Measurements from ENCODE around the gene JTB.

Gene JTB

GRCh38 chr1:153929426-153929825, 48.0 kb downstream of the JTB start:
- Histone ChIP-seq H3K36me3 (ENCODE audit: insufficient read depth, low read length) (peaks cover 41% of the 10 kb centered on the region), H3K9me3 (ENCODE audit: insufficient read depth, low read length, severe bottlenecking) (no peaks in the 10 kb centered on the region), H3K9ac (ENCODE audit: low read depth, low read length) (no peak overlapping the region), H3K27me3 (ENCODE audit: insufficient read depth, low read length, poor library complexity) (no peaks in the 10 kb centered on the region), H4K20me1 (ENCODE audit: insufficient read depth, low read length) (no peaks in the 10 kb centered on the region), H3K4me3 (ENCODE audit: low read depth in 1 of 2, low read length in 2 of 2) (no peak overlapping the region), H3K4me1 (ENCODE audit: insufficient read depth, low read length) (peaks cover 2% of the 10 kb centered on the region), H3K79me2 (ENCODE audit: insufficient read depth, low read length) (0 out of 2 replicates have a peak, but pooled peaks cover 2% of the 10 kb centered on the region), H3K27ac (ENCODE audit: low read length) (no peak overlapping the region), H2AFZ (ENCODE audit: low read depth, low read length) (no peak overlapping the region), H3K4me2 (ENCODE audit: insufficient read depth, low read length) (no peak overlapping the region)
- DNase-seq (no peak), ATAC-seq (ENCODE audit: insufficient read depth, low read depth) (no peak)
- TF ChIP-seq EZH2 (IDR thresholded peaks at IDR 0.05; ENCODE audit: borderline replicate concordance, low read depth, low read length, severe bottlenecking) (no peak), CTCF (IDR thresholded peaks at IDR 0.05; ENCODE audit: borderline replicate concordance, extremely low read depth, low read length, poor library complexity, severe bottlenecking) (no peak)

DNA sequence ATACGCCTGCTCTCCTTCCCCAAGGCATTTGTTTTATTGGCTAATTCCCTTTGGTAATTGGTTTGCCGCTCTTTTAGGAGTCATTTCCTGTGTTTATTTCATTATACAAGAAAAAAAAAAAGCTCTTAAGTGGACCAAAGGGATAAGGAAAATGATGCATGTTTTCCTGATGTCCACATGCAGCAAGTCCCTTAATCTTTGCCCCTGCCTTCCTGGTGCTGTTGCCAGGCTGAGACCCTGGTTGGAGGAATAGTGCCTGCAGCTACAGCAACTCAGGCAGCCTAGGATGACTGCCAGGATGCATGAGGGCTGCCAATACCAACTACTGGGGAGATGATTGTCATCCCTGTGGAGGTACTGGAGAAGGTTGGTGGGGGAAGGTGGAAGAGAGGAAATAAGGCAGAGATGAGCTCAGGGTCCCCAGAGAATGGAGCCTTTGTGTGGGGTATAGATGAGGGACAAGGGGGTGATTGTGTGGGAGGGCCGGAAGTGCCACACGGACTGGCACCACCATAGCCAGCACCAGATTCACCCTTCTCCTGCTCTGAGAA, 48.6 kb downstream of the JTB start:
- Histone ChIP-seq H2AFZ (ENCODE audit: low read depth, low read length) (no peak overlapping the region), H3K4me3 (ENCODE audit: low read depth in 1 of 2, low read length in 2 of 2) (no peak overlapping the region), H4K20me1 (ENCODE audit: insufficient read depth, low read length) (no peaks in the 10 kb centered on the region), H3K4me2 (ENCODE audit: insufficient read depth, low read length) (no peak overlapping the region), H3K9me3 (ENCODE audit: insufficient read depth, low read length, severe bottlenecking) (no peaks in the 10 kb centered on the region), H3K27me3 (ENCODE audit: insufficient read depth, low read length, poor library complexity) (no peaks in the 10 kb centered on the region), H3K9ac (ENCODE audit: low read depth, low read length) (no peak overlapping the region), H3K36me3 (ENCODE audit: insufficient read depth, low read length) (peaks cover 36% of the 10 kb centered on the region), H3K4me1 (ENCODE audit: insufficient read depth, low read length) (peaks cover 8% of the 10 kb centered on the region), H3K79me2 (ENCODE audit: insufficient read depth, low read length) (peaks cover 8% of the 10 kb centered on the region; the same call in 1 of the 2 replicates), H3K27ac (ENCODE audit: low read length) (no peak overlapping the region)
- DNase-seq: no peak
- ATAC-seq (ENCODE audit: insufficient read depth, low read depth): no peak; the same call in 2 of the 3 replicates
- TF ChIP-seq EZH2 (IDR thresholded peaks at IDR 0.05; ENCODE audit: borderline replicate concordance, low read depth, low read length, severe bottlenecking): no peak
- TF ChIP-seq CTCF (IDR thresholded peaks at IDR 0.05; ENCODE audit: borderline replicate concordance, extremely low read depth, low read length, poor library complexity, severe bottlenecking): no peak

GRCh38 chr1:153928245-153928644, 49.2 kb downstream of the JTB start:
- H3K4me2 ChIP-seq (ENCODE audit: insufficient read depth, low read length): no peak overlapping the region
- H3K27me3 ChIP-seq (ENCODE audit: insufficient read depth, low read length, poor library complexity): no peaks in the 10 kb centered on the region
- H2AFZ ChIP-seq (ENCODE audit: low read depth, low read length): no peak overlapping the region
- no peak overlapping the region for H3K4me3 ChIP-seq (ENCODE audit: low read depth in 1 of 2, low read length in 2 of 2)
- peaks cover 14% of the 10 kb centered on the region for H3K79me2 ChIP-seq (ENCODE audit: insufficient read depth, low read length)
- no peak for DNase-seq
- H3K9me3 ChIP-seq (ENCODE audit: insufficient read depth, low read length, severe bottlenecking): no peaks in the 10 kb centered on the region
- no peak overlapping the region for H3K27ac ChIP-seq (ENCODE audit: low read length)
- TF ChIP-seq CTCF (IDR thresholded peaks at IDR 0.05; ENCODE audit: borderline replicate concordance, extremely low read depth, low read length, poor library complexity, severe bottlenecking): no peak
- no peak for TF ChIP-seq EZH2 (IDR thresholded peaks at IDR 0.05; ENCODE audit: borderline replicate concordance, low read depth, low read length, severe bottlenecking)
- ATAC-seq (ENCODE audit: insufficient read depth, low read depth): no peak
- no peak overlapping the region for H3K9ac ChIP-seq (ENCODE audit: low read depth, low read length)
- no peaks in the 10 kb centered on the region for H4K20me1 ChIP-seq (ENCODE audit: insufficient read depth, low read length)
- peaks cover 30% of the 10 kb centered on the region for H3K36me3 ChIP-seq (ENCODE audit: insufficient read depth, low read length)
- H3K4me1 ChIP-seq (ENCODE audit: insufficient read depth, low read length): peaks cover 11% of the 10 kb centered on the region
